Right lobe of liver (tissue), 6 donors: ENCODE data around the gene MED9. TPM values are rescaled to one million over a fixed set of nuclear protein-coding genes. Genes with fewer than 3 reads are reported as not detected.
"Not testable (repeated sequence)": the region's sequence is repeated elsewhere in the genome, so short reads cannot be mapped to it uniquely, and the experiment has no call there.

Experiments
- ATAC-seq, 4 donors: fragments of 200-7000 bp; cut with Tn5 transposase; one replicate each; pipeline ENCODE4 v1.9.1; 2020; ENCODE audit warnings: mild to moderate bottlenecking in 4 of 4, moderate library complexity in 4 of 4
- DNase-seq, 3 donors: peaks; one replicate each; pipeline ENCODE4 v3.0.0-alpha.2; 2020
- H3K27ac ChIP-seq, 3 donors: fragments of 200-600 bp; one replicate each; pipeline ENCODE4 v1.8.0; 2022
- H3K27me3 ChIP-seq, 2 donors: fragments of 200-600 bp; one replicate each; pipeline ENCODE4 v1.8.0; 2022
- H3K36me3 ChIP-seq, 4 donors: fragments of 200-600 bp; sonication (generic) in 1 of 4; one replicate each; pipeline versions ENCODE4 v1.5.1 to v1.8.0; 2017 to 2022; ENCODE audit warnings: control low read depth in 1 of 4
- H3K4me1 ChIP-seq, 4 donors: fragments of 200-600 bp; sonication (generic) in 1 of 4; one replicate each; pipeline versions ENCODE4 v1.5.1 to v1.8.0; 2017 to 2022; ENCODE audit warnings: control low read depth in 1 of 4
- H3K4me3 ChIP-seq, 3 donors: fragments of 200-600 bp; one replicate each; pipeline ENCODE4 v1.8.0; 2022
- H3K9me3 ChIP-seq, 4 donors: fragments of 200-600 bp; sonication (generic) in 1 of 4; one replicate each; pipeline versions ENCODE4 v1.5.1 to v1.8.0; 2017 to 2022; ENCODE audit warnings: control low read depth in 1 of 4
- CTCF ChIP-seq, 4 donors: fragments of 200-600 bp in 3 of 4; fragments of 450-650 bp in 1 of 4; IDR thresholded peaks; one replicate each; pipeline versions ENCODE4 v1.5.1 to v1.8.0; 2016 to 2022; ENCODE audit warnings: antibody characterized with exemption in 4 of 4, mild to moderate bottlenecking in 2 of 4
- POLR2A ChIP-seq: fragments of 450-650 bp; IDR thresholded peaks from one replicate; pipeline ENCODE4 v1.6.1; 2017; ENCODE audit warnings: antibody characterized with exemption, mild to moderate bottlenecking
- WGBS: methylation state at CpG from one replicate; pipeline ENCODE4 v1.1.6; 2018; ENCODE audit warnings: low coverage, low lambda C conversion rate; ENCODE audit not compliant: insufficient coverage; ENCODE audit errors: missing lambda C conversion rate; 5-methylcytosine and 5-hydroxymethylcytosine counted together
- intact Hi-C, 2 donors: fragments of 100-400 bp; cut with DNase I; formaldehyde crosslinking; loops; one replicate each; pipeline versions ENCODE4 v1.11.2 to v1.14.1; 2022
- total RNA-seq, 6 experiments: library from RNA; depleted of rRNA in 2 of 6; stranded (reverse); fragments of >200 nt in 2 of 6; fragmentation: NEBNext Ultra II Directional in 3 of 6; extraction: Animal tissue kit (Norgen Biotek cat#: 25700) in 3 of 6; gene quantifications; one replicate each; pipeline versions ENCODE4 v1.1.0 to v1.2.4, GENCODE V29; 2016 to 2023
- donor health status: DM: no; HTN: yes; CAD: no.
- donor health status: DM: no; HTN: no; CAD: no.
- donor health status: DM: no; HTN: no; CAD: no.
- donor health status: DM: no; HTN: yes; CAD: no.
- donor health status: DM: no; HTN: yes; CAD: no.

MED9 gene
- total RNA-seq, 6 experiments from 2014 or later, result 5.7 to 24.4 (median 12.4) TPM

DNA sequence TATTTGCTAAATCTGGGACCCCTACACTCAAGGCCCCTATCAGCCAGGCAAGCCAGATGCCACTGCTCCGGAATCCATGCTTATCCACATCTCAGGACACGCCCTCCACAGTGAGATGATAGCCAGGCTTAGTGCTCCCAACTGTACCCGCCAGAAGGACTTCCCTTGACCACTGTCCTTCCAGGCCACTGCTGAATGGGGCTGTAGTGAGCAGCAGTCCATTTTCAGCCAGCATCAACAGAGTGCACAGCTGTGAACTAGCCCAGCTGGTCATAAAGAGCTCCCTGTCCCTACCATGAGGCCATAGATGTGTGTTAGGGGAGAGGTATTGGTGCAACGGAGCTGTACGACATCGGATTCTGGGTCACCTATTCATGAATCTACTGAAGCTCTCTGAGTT is 13.0 kb upstream of the MED9 start:
- H3K9me3 ChIP-seq, result no peaks in the 10 kb centered on the region
- no peak for ATAC-seq
- no peaks in the 10 kb centered on the region for H3K36me3 ChIP-seq
- no peak overlapping the region for H3K27ac ChIP-seq
- H3K27me3 ChIP-seq, result no peaks in the 10 kb centered on the region
- DNase-seq, result no peak
- H3K4me1 ChIP-seq, result no peaks in the 10 kb centered on the region
- no peak for TF ChIP-seq CTCF (IDR thresholded peaks at IDR 0.05)
- no peak for TF ChIP-seq POLR2A
- H3K4me3 ChIP-seq, result no peak overlapping the region
- intact Hi-C loops, result no loop called here
- WGBS, result 88% methylated on average over 4 of the region's 6 CpGs

GRCh38 chr17:17465878-17466277 is 10.9 kb upstream of the MED9 start:
- WGBS, result 46% methylated on average over 1 of the region's 1 CpG
- H3K9me3 ChIP-seq, H3K4me1 ChIP-seq, intact Hi-C loops, ATAC-seq, H3K4me3 ChIP-seq, DNase-seq, H3K36me3 ChIP-seq, H3K27ac ChIP-seq, H3K27me3 ChIP-seq: not testable (repeated sequence)

GRCh38 chr17:17466511-17466910 is 10.3 kb upstream of the MED9 start:
- 38% methylated on average over 5 of the region's 5 CpGs for WGBS
- no peaks in the 10 kb centered on the region for H3K4me1 ChIP-seq
- intact Hi-C loops, result no loop called here
- ATAC-seq, result no peak
- H3K4me3 ChIP-seq, result no peak overlapping the region
- H3K27ac ChIP-seq, result no peak overlapping the region
- H3K36me3 ChIP-seq, result no peaks in the 10 kb centered on the region
- DNase-seq, result no peak
- H3K9me3 ChIP-seq, result no peaks in the 10 kb centered on the region
- H3K27me3 ChIP-seq, result no peaks in the 10 kb centered on the region
- TF ChIP-seq POLR2A (no peak), CTCF (IDR thresholded peaks at IDR 0.05) (no peak)

DNA sequence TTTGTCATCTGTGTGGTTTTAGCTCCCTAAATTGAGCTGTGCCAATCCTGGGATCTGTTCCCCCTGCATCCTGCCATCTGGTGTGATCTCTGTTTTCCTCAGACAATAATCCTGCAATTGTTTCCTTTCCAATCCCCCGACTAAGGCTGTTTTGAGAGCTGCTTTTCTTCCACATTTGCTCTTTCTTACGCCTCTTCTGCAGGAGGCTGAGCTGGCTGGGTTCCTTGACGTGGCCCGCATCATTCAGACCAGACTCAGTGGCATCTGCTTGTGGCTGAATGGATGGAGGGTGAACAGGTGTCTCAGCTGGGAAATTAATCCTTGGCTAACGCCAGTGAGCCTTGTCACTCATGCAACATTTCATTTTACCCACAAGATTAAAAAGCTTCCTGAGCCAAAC is 9.8 kb upstream of the MED9 start:
- no peak overlapping the region for H3K27ac ChIP-seq
- no peak for DNase-seq
- no peak for ATAC-seq
- H3K9me3 ChIP-seq, result no peaks in the 10 kb centered on the region
- H3K36me3 ChIP-seq, result no peaks in the 10 kb centered on the region
- no peaks in the 10 kb centered on the region for H3K4me1 ChIP-seq
- intact Hi-C loops, result no loop called here
- WGBS, result 74% methylated on average over 4 of the region's 5 CpGs
- H3K4me3 ChIP-seq, result no peak overlapping the region
- no peaks in the 10 kb centered on the region for H3K27me3 ChIP-seq
- TF ChIP-seq POLR2A, result no peak
- no peak for TF ChIP-seq CTCF (IDR thresholded peaks at IDR 0.05)

- H3K36me3 ChIP-seq, result no peaks in the 10 kb centered on the region
- H3K9me3 ChIP-seq, result no peaks in the 10 kb centered on the region
- DNase-seq (no peak), ATAC-seq (no peak)
- no peaks in the 10 kb centered on the region for H3K4me1 ChIP-seq
- H3K4me3 ChIP-seq, result no peak overlapping the region
- 59% methylated on average over 3 of the region's 5 CpGs for WGBS
- TF ChIP-seq POLR2A (no peak), CTCF (IDR thresholded peaks at IDR 0.05) (no peak)
- intact Hi-C loops, result no loop called here
- no peak overlapping the region for H3K27ac ChIP-seq
- H3K27me3 ChIP-seq, result no peaks in the 10 kb centered on the region
Observed at GRCh38 chr17:17467720-17468119, 9.1 kb upstream of the MED9 start.
